A673 (cell line): ENCODE results near the gene MAGI3. TPM values are rescaled to one million over a fixed set of nuclear protein-coding genes. Genes with fewer than 3 reads are reported as not detected.

Source experiments
- BruUV-seq: library from RNA; stranded (reverse); fragments of 400-500 nt; replicated peaks from 2 replicates; lab custom pipeline; 2021; lab: Mats Ljungman, UMichigan
- CTCF ChIA-PET: fragments of 300-600 bp; sonication (Branson Sonifier 250); formaldehyde crosslinking; loops from one replicate; lab custom pipeline; 2022; ENCODE audit warnings: antibody characterized with exemption; lab: Charles Lee
- POLR2A ChIA-PET: fragments of 300-600 bp; sonication (Branson Sonifier 250); formaldehyde crosslinking; loops from one replicate; lab custom pipeline; 2022; ENCODE audit warnings: antibody characterized with exemption; ENCODE audit not compliant: low non-redundant PET; lab: Charles Lee
- DNase-seq: peaks from one replicate; pipeline ENCODE4 v3.0.0-alpha.2; 2015; ENCODE audit warnings: low spot score
- H3K27ac ChIP-seq: fragments of 200-600 bp; sonication (generic); 2 replicates; pipeline ENCODE4 v1.5.1; 2016; ENCODE audit warnings: mixed run types, low read depth, mild to moderate bottlenecking, mixed read lengths, antibody characterized with exemption, low read length; ENCODE audit not compliant: poor library complexity, severe bottlenecking
- H3K27me3 ChIP-seq: fragments of 200-600 bp; sonication (generic); replicated peaks from 2 replicates; pipeline ENCODE4 v1.6.1; 2017; ENCODE audit warnings: mixed run types, low read depth, mild to moderate bottlenecking, mixed read lengths, antibody characterized with exemption, low read length; ENCODE audit not compliant: insufficient read depth, poor library complexity
- H3K36me3 ChIP-seq: fragments of 200-600 bp; sonication (generic); 2 replicates; pipeline ENCODE4 v1.6.1; 2016; ENCODE audit warnings: mixed run types, mild to moderate bottlenecking, mixed read lengths, antibody characterized with exemption, low read length; ENCODE audit not compliant: insufficient read depth, poor library complexity, severe bottlenecking
- H3K4me1 ChIP-seq: fragments of 200-600 bp; sonication (generic); 2 replicates; pipeline ENCODE4 v1.6.1; 2017; ENCODE audit warnings: mixed run types, mild to moderate bottlenecking, mixed read lengths, antibody characterized with exemption, low read length; ENCODE audit not compliant: insufficient read depth, poor library complexity, severe bottlenecking
- H3K4me3 ChIP-seq: fragments of 200-600 bp; sonication (generic); 2 replicates; pipeline ENCODE4 v1.5.1; 2016; ENCODE audit warnings: low read depth, mixed run types, mild to moderate bottlenecking, mixed read lengths, low read length; ENCODE audit not compliant: poor library complexity, severe bottlenecking
- H3K9me3 ChIP-seq: fragments of 200-600 bp; sonication (generic); 2 replicates; pipeline ENCODE4 v1.6.1; 2016; ENCODE audit warnings: mixed run types, low read depth, mild to moderate bottlenecking, mixed read lengths, antibody characterized with exemption, low read length; ENCODE audit not compliant: poor library complexity, severe bottlenecking
- EZH2 ChIP-seq: fragments of 200-600 bp; sonication (generic); IDR thresholded peaks from 2 replicates; pipeline ENCODE4 v1.6.1; 2017; ENCODE audit warnings: borderline replicate concordance, low read depth, mild to moderate bottlenecking, mixed read lengths, antibody characterized with exemption, low read length; ENCODE audit not compliant: poor library complexity, severe bottlenecking
- intact Hi-C: fragments of 100-400 bp; cut with micrococcal nuclease; formaldehyde crosslinking; loops from one replicate; pipeline ENCODE4 v1.10.0; 2022; ENCODE audit not compliant: unreplicated experiment
- total RNA-seq: library from RNA; stranded (reverse); gene quantifications from 2 replicates; pipeline ENCODE4 v1.2.3, GENCODE V29; 2021
- TF ChIP-seq, protein P1 (sequence below): fragments of 300-800, 200-600 bp; sonication (generic); conservative IDR thresholded peaks from 2 replicates; pipeline ENCODE4 v1.5.1; 2017; ENCODE audit warnings: low read depth, mild to moderate bottlenecking, antibody characterized with exemption, low read length, moderate library complexity, mixed read lengths

The MAGI3 gene
- total RNA-seq, 1 experiment from 2014 or later = 5.1 TPM

DNA sequence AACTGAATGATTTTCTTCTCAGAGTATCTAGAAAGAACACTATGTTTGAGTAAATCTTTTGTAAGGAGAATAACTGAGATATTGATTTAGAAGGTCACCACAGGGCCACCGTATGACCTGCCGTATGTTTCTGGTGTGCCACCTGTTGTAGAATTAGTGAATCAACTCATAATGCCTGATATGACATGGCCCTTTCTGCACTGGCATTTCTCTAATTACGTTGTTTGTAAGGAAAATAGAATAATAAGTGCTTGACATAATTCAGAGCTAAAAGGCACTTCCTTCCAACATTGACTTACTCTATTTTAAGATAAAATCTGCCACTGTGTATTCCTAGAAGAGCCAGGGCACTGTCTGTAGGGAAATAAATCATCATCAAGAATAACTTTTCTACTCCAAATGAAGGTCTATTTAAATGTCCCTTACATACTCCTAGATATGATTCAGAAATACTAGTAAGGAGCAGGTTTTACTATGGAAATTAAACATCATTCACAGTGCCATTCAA, 267.3 kb downstream of the MAGI3 start:
- TF ChIP-seq, protein P1, sequence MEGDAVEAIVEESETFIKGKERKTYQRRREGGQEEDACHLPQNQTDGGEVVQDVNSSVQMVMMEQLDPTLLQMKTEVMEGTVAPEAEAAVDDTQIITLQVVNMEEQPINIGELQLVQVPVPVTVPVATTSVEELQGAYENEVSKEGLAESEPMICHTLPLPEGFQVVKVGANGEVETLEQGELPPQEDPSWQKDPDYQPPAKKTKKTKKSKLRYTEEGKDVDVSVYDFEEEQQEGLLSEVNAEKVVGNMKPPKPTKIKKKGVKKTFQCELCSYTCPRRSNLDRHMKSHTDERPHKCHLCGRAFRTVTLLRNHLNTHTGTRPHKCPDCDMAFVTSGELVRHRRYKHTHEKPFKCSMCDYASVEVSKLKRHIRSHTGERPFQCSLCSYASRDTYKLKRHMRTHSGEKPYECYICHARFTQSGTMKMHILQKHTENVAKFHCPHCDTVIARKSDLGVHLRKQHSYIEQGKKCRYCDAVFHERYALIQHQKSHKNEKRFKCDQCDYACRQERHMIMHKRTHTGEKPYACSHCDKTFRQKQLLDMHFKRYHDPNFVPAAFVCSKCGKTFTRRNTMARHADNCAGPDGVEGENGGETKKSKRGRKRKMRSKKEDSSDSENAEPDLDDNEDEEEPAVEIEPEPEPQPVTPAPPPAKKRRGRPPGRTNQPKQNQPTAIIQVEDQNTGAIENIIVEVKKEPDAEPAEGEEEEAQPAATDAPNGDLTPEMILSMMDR = no peak
- TF ChIP-seq EZH2 = no peak
- Histone ChIP-seq H3K36me3 (no peaks in the 10 kb centered on the region), H3K4me3 (no peak overlapping the region), H3K27me3 (no peaks in the 10 kb centered on the region), H3K4me1 (no peaks in the 10 kb centered on the region), H3K9me3 (no peaks in the 10 kb centered on the region), H3K27ac (no peak overlapping the region)
- BruUV-seq = no TSS peak
- ChIA-PET POLR2A (no interaction called here), CTCF (no interaction called here)
- no peak for DNase-seq
- intact Hi-C loops = no loop called here

DNA sequence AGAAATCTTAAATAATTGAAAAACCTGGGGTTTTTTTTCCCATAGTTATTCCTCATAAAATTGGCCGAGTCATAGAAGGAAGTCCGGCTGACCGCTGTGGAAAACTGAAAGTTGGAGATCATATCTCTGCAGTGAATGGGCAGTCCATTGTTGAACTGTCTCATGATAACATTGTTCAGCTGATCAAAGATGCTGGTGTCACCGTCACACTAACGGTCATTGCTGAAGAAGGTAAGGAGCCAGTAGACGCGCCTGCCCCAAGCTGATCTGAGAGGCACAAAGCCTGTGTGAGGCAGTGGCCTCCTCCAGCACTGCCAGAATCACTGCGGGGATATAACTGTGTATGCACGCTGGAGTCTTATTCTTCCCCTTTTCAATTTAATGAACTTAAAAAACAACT, 268.7 kb downstream of the MAGI3 start:
- Histone ChIP-seq H3K4me3 (no peak overlapping the region), H3K36me3 (no peaks in the 10 kb centered on the region), H3K27ac (no peak overlapping the region), H3K4me1 (no peaks in the 10 kb centered on the region), H3K27me3 (no peaks in the 10 kb centered on the region), H3K9me3 (no peaks in the 10 kb centered on the region)
- intact Hi-C loops = no loop called here
- CTCF ChIA-PET = no interaction called here
- no TSS peak for BruUV-seq
- DNase-seq = no peak
- TF ChIP-seq EZH2 = no peak
- TF ChIP-seq, protein P1 = no peak
- POLR2A ChIA-PET = no interaction called here

DNA sequence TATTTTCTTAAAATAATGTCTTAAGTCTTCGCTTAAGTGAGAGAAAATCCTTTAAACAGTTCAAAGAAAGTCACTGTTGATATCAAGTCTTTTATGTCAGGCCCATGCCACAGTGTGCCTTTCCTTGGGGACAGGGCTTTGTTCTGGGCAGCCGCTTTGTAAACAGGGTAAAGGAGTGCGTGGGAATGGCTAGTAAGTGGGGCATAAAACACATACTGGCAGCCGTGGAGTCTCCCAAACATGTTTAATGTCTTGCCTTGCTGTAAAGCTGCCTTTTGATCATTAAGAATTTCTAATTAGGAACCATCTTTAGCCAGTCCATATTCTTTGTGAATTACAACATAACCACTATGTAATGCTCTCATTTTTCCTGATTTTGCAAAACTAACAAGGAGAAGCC, 269.2 kb downstream of the MAGI3 start:
- no peak overlapping the region for H3K27ac ChIP-seq
- CTCF ChIA-PET = interaction anchor here (0.5 kb wide), 1 partner anchor 19 kb away, joined by 3 read pairs; no protein-coding TSS in a partner anchor
- no peak for TF ChIP-seq EZH2
- TF ChIP-seq, protein P1 = no peak
- no peaks in the 10 kb centered on the region for H3K27me3 ChIP-seq
- no peaks in the 10 kb centered on the region for H3K36me3 ChIP-seq
- no peaks in the 10 kb centered on the region for H3K4me1 ChIP-seq
- no peak overlapping the region for H3K4me3 ChIP-seq
- no TSS peak for BruUV-seq
- intact Hi-C loops = no loop called here
- no peaks in the 10 kb centered on the region for H3K9me3 ChIP-seq
- POLR2A ChIA-PET = no interaction called here
- no peak for DNase-seq
